ENCODE results near the gene PPM1B. TPM values are rescaled to one million over a fixed set of nuclear protein-coding genes. Genes with fewer than 3 reads are reported as not detected.

The PPM1B gene
- total and polyA plus RNA-seq, 2 of the 13 experiments (the other 11 are each of a cell fraction or from before 2014, with no cell fraction given), result 24.4 to 25.0 TPM

- H3K9me3 ChIP-seq (ENCODE audit: low read length), result no peaks in the 10 kb centered on the region
- ChIA-PET POLR2A (no interaction called here), CTCF (ENCODE audit: low intra/inter-chr PET ratio, low total read pairs) (no interaction called here)
- H3K79me2 ChIP-seq (ENCODE audit: insufficient read depth, low read length), result no peaks in the 10 kb centered on the region
- H3K4me1 ChIP-seq (ENCODE audit: insufficient read depth, low read length), result no peaks in the 10 kb centered on the region
- WGBS (ENCODE audit: low lambda C conversion rate), result 16% methylated on average over 1 of the region's 1 CpG
- H3K4me2 ChIP-seq (ENCODE audit: low read depth, low read length), result no peak overlapping the region
- FAIRE-seq (no peak), ATAC-seq (no peak), DNase-seq (ENCODE audit: low spot score) (no peak)
- in situ Hi-C loops (cut with HindIII; ENCODE audit: extremely low pct_ligation_motif_present, low pct_unique_long_range_greater_than_20kb) (no loop called here), intact Hi-C loops (cut with micrococcal nuclease; ENCODE audit: unreplicated experiment) (no loop called here)
- no TSS peak for BruUV-seq (replicated peaks)
- no peak overlapping the region for H3K4me3 ChIP-seq (replicated peaks in 1 of 3; ENCODE audit: insufficient read depth in 1 of 3, low read depth in 2 of 3, low read length in 3 of 3)
- H3K9ac ChIP-seq (ENCODE audit: insufficient read depth, low read depth, low read length), result no peak overlapping the region
- no peak overlapping the region for H3K27ac ChIP-seq (ENCODE audit: extremely low read length, insufficient read depth, low read length)
- TF ChIP-seq GPN1 (CRISPR knock-in tag; IDR thresholded peaks at IDR 0.05; ENCODE audit: borderline replicate concordance) (no peak), MAF1 (CRISPR knock-in tag; IDR thresholded peaks at IDR 0.05; ENCODE audit: borderline replicate concordance) (no peak), ZNF576 (CRISPR knock-in tag; IDR thresholded peaks at IDR 0.05) (no peak)
- no peaks in the 10 kb centered on the region for H3K36me3 ChIP-seq (replicated peaks in 1 of 2; ENCODE audit: control insufficient read depth in 1 of 2, insufficient read depth in 2 of 2, low read length in 2 of 2)
- peaks cover 0 to 3% of the 10 kb centered on the region in 2 experiments; a peak in 1 of 5 replicates for H3K27me3 ChIP-seq (ENCODE audit: control insufficient read depth in 1 of 2, insufficient read depth in 2 of 2, low read length in 2 of 2)
- no peak overlapping the region for H2AFZ ChIP-seq (ENCODE audit: low read length)
- H4K20me1 ChIP-seq (ENCODE audit: insufficient read depth, low read length), result no peaks in the 10 kb centered on the region
Measured at GRCh38 chr2:44148999-44149398, 19.7 kb upstream of the PPM1B start.

- Histone ChIP-seq H2AFZ (ENCODE audit: low read length) (no peak overlapping the region), H4K20me1 (ENCODE audit: insufficient read depth, low read length) (no peaks in the 10 kb centered on the region), H3K9me3 (ENCODE audit: low read length) (no peaks in the 10 kb centered on the region), H3K79me2 (ENCODE audit: insufficient read depth, low read length) (no peaks in the 10 kb centered on the region), H3K9ac (ENCODE audit: insufficient read depth, low read depth, low read length) (no peak overlapping the region), H3K4me1 (ENCODE audit: insufficient read depth, low read length) (no peaks in the 10 kb centered on the region), H3K27ac (ENCODE audit: extremely low read length, insufficient read depth, low read length) (no peak overlapping the region), H3K4me3 (replicated peaks in 1 of 3; ENCODE audit: insufficient read depth in 1 of 3, low read depth in 2 of 3, low read length in 3 of 3) (no peak overlapping the region), H3K4me2 (ENCODE audit: low read depth, low read length) (no peak overlapping the region), H3K27me3 (ENCODE audit: control insufficient read depth in 1 of 2, insufficient read depth in 2 of 2, low read length in 2 of 2) (peaks cover 0 to 3% of the 10 kb centered on the region in 2 experiments; a peak in 1 of 5 replicates), H3K36me3 (replicated peaks in 1 of 2; ENCODE audit: control insufficient read depth in 1 of 2, insufficient read depth in 2 of 2, low read length in 2 of 2) (no peaks in the 10 kb centered on the region)
- no peak for FAIRE-seq
- peak; percentile 23; the same call in 2 of the 3 replicates for ATAC-seq
- POLR2A ChIA-PET, result interaction anchor here (2.1 kb wide), 1 partner anchor 18 kb away, joined by 6 read pairs; the partner anchor contains the start of gene PPM1B
- intact Hi-C loops (cut with micrococcal nuclease; ENCODE audit: unreplicated experiment), result no loop called here
- BruUV-seq (replicated peaks), result no TSS peak
- TF ChIP-seq KDM5A (IDR thresholded peaks at IDR 0.05; ENCODE audit: borderline replicate concordance, low read length) (no peak), ZNF724P (CRISPR knock-in tag; IDR thresholded peaks at IDR 0.05; ENCODE audit: borderline replicate concordance) (no peak), ZNF414 (CRISPR knock-in tag; IDR thresholded peaks at IDR 0.05) (no peak), ZFP36 (IDR thresholded peaks at IDR 0.05; ENCODE audit: borderline replicate concordance, low read depth, low read length, partially characterized antibody) (no peak), ZNF615 (CRISPR knock-in tag; IDR thresholded peaks at IDR 0.05; ENCODE audit: borderline replicate concordance) (no peak), ZNF766 (CRISPR knock-in tag; IDR thresholded peaks at IDR 0.05; ENCODE audit: borderline replicate concordance) (no peak), TBP (CRISPR knock-in tag; IDR thresholded peaks at IDR 0.05) (no peak), SUZ12 (IDR thresholded peaks at IDR 0.05; ENCODE audit: low read depth, low read length) (no peak)
- CTCF ChIA-PET (ENCODE audit: low intra/inter-chr PET ratio, low total read pairs), result no interaction called here
- no peak for DNase-seq (ENCODE audit: low spot score)
- in situ Hi-C loops (cut with HindIII; ENCODE audit: extremely low pct_ligation_motif_present, low pct_unique_long_range_greater_than_20kb), result no loop called here
- WGBS (ENCODE audit: low lambda C conversion rate), result 40% methylated on average over 3 of the region's 3 CpGs
Measured at GRCh38 chr2:44150473-44150872, 18.2 kb upstream of the PPM1B start.
